ENCODE results near the gene PCNX2. TPM values are rescaled to one million over a fixed set of nuclear protein-coding genes. Genes with fewer than 3 reads are reported as not detected.

Gene PCNX2
- total RNA-seq, 2 experiments from 2014 or later, result 17.8 to 18.5 TPM

GRCh38 chr1:232940262-232940661, 355.3 kb downstream of the PCNX2 start:
- intact Hi-C loops (cut with micrococcal nuclease), result no loop called here
- DNase-seq, result no peak
- Mint-ChIP-seq H3K27ac (no peak overlapping the region), H3K36me3 (no peaks in the 10 kb centered on the region), H3K27me3 (peaks cover 7% of the 10 kb centered on the region), H3K4me1 (ENCODE audit: low read depth) (peaks cover 20% of the 10 kb centered on the region), H3K9me3 (no peaks in the 10 kb centered on the region), H3K4me3 (no peak overlapping the region)
- POLR2A ChIA-PET, result no interaction called here
- CTCF ChIA-PET, result no interaction called here

- ChIA-PET POLR2A (no interaction called here), CTCF (no interaction called here)
- Mint-ChIP-seq H3K27me3 (peaks cover 7% of the 10 kb centered on the region), H3K9me3 (no peaks in the 10 kb centered on the region), H3K4me1 (ENCODE audit: low read depth) (peaks cover 20% of the 10 kb centered on the region), H3K4me3 (no peak overlapping the region), H3K36me3 (no peaks in the 10 kb centered on the region), H3K27ac (no peak overlapping the region)
- intact Hi-C loops (cut with micrococcal nuclease), result no loop called here
- DNase-seq, result no peak
Measured at GRCh38 chr1:232939748-232940147, 355.8 kb downstream of the PCNX2 start.

GRCh38 chr1:232938926-232939325, 356.6 kb downstream of the PCNX2 start:
- ChIA-PET POLR2A (no interaction called here), CTCF (no interaction called here)
- intact Hi-C loops (cut with micrococcal nuclease), result no loop called here
- Mint-ChIP-seq H3K4me1 (ENCODE audit: low read depth) (peaks cover 12% of the 10 kb centered on the region), H3K36me3 (no peaks in the 10 kb centered on the region), H3K27ac (no peak overlapping the region), H3K27me3 (peaks cover 7% of the 10 kb centered on the region), H3K9me3 (no peaks in the 10 kb centered on the region), H3K4me3 (no peak overlapping the region)
- no peak for DNase-seq

DNA sequence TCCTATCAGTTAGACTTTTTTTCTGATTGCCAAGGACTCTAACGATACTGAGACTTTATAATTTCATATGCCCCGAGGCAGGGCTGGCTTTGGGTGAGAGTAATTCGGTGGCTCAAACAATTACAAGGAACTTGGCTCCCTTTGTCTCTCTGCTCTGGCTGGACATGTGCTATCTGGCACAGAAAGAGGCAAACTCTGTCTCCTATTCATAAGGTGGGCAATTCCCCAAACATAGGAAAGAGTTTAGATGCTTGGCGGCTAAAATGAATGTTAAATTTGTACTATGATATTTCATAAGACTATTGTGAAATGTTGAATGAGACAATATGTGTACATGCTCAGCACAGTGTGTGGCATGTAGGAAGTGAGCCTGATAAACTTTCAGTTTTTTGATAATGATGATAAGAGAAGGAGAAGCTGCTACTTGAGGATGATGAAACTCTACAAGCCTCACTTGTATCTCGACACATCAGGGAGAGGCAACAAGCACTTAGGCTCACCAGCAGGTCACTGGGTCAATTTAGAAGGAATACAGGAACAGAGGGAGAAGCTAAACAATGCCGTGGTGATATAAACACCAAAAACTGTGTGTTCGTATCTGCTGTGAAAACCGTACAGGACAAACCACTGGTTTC, 357.7 kb downstream of the PCNX2 start:
- H3K4me3 Mint-ChIP-seq, result no peak overlapping the region
- H3K36me3 Mint-ChIP-seq, result no peaks in the 10 kb centered on the region
- no peaks in the 10 kb centered on the region for H3K9me3 Mint-ChIP-seq
- no peak for DNase-seq
- intact Hi-C loops (cut with micrococcal nuclease), result no loop called here
- POLR2A ChIA-PET, result no interaction called here
- CTCF ChIA-PET, result no interaction called here
- no peak overlapping the region for H3K27ac Mint-ChIP-seq
- H3K4me1 Mint-ChIP-seq (ENCODE audit: low read depth), result peaks cover under 1% of the 10 kb centered on the region
- H3K27me3 Mint-ChIP-seq, result peaks cover 7% of the 10 kb centered on the region

DNA sequence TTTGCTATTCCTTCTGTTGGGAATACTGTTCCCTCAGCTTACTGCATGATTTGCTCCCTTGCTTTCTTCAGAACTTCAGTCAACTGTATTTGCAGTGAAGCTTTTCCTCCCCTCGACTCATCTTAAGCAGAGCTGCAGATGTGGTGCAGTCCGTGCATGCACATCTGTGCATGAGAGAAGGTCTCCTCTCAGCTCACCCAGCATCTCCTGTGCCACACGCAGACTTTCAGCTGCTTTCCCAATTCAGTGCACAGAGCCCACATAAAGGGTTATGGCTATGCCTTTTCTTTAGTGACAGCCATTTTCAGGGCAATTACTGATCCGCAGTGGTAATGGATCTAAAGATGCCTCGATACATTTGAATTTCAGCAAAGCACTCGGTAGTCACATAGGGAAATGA, 358.6 kb downstream of the PCNX2 start:
- Mint-ChIP-seq H3K4me3 (no peak overlapping the region), H3K36me3 (no peaks in the 10 kb centered on the region), H3K27me3 (peaks cover 7% of the 10 kb centered on the region), H3K9me3 (no peaks in the 10 kb centered on the region), H3K4me1 (ENCODE audit: low read depth) (no peaks in the 10 kb centered on the region), H3K27ac (no peak overlapping the region)
- no peak for DNase-seq
- intact Hi-C loops (cut with micrococcal nuclease), result no loop called here
- ChIA-PET CTCF (interaction anchor here (0.6 kb wide), 1 partner anchor 1224 kb away, joined by 3 read pairs; no protein-coding TSS in a partner anchor), POLR2A (no interaction called here)

Other genes with a start within 250 kb of the PCNX2 start
- 1 to 10 TPM; 5.5 to 5.6 TPM for gene MAP3K21, start 32.0 kb upstream of the PCNX2 start, total RNA-seq

Data from activated CD4-positive, alpha-beta memory T cell treated with anti-CD3 and anti-CD28 coated beads for 36 hours (primary cell).